ENCODE measurements around the gene GGN. TPM values are rescaled to one million over a fixed set of nuclear protein-coding genes. Genes with fewer than 3 reads are reported as not detected.

The GGN gene
- total and polyA plus RNA-seq, 9 of the 15 experiments (the other 6 are each of a cell fraction or from before 2014, with no cell fraction given) = 0.15 to 0.33 TPM; not detected in 7

- TF ChIP-seq MGA (IDR thresholded peaks at IDR 0.05) (peak; percentile 76), PPARD (CRISPR knock-in tag; IDR thresholded peaks at IDR 0.05) (no peak), TEAD4 (IDR thresholded peaks at IDR 0.05; ENCODE audit: low read length) (no peak), TEAD4 (CRISPR knock-in tag; IDR thresholded peaks at IDR 0.05; ENCODE audit: borderline replicate concordance) (no peak), IRF1 (CRISPR knock-in tag; IDR thresholded peaks at IDR 0.05; ENCODE audit: borderline replicate concordance) (no peak), NCOA6 (IDR thresholded peaks at IDR 0.05) (no peak), NFE2 (IDR thresholded peaks at IDR 0.05; ENCODE audit: low read depth) (no peak), ASH1L (IDR thresholded peaks at IDR 0.05; ENCODE audit: borderline replicate concordance, low read depth, partially characterized antibody) (peak; percentile 54), ZNF561 (CRISPR knock-in tag; conservative IDR thresholded peaks at IDR 0.05) (no peak), THRAP3 (IDR thresholded peaks at IDR 0.05; ENCODE audit: borderline replicate concordance) (peak; percentile 89), ZBTB49 (CRISPR knock-in tag; IDR thresholded peaks at IDR 0.05; ENCODE audit: borderline replicate concordance) (no peak)
- TF ChIP-seq, protein P1, sequence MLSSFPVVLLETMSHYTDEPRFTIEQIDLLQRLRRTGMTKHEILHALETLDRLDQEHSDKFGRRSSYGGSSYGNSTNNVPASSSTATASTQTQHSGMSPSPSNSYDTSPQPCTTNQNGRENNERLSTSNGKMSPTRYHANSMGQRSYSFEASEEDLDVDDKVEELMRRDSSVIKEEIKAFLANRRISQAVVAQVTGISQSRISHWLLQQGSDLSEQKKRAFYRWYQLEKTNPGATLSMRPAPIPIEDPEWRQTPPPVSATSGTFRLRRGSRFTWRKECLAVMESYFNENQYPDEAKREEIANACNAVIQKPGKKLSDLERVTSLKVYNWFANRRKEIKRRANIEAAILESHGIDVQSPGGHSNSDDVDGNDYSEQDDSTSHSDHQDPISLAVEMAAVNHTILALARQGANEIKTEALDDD (IDR thresholded peaks at IDR 0.05) = no peak
These were observed 51.0 kb downstream of the GGN start (continued) for GRCh38 chr19:38336638-38337359.

Data from K562 (cell line).